Nephron (organoid): Measurements from ENCODE around the gene SPATS2.

Experiments used
- H3K27ac Mint-ChIP-seq, 3 experiments: 2 replicates each; pipeline ENCODE4 v1.8.0; 2020; ENCODE audit warnings: mixed read lengths in 3 of 3, mild to moderate bottlenecking in 2 of 3, moderate library complexity in 1 of 3
- H3K27me3 Mint-ChIP-seq: 2 replicates; pipeline ENCODE4 v1.8.0; 2021; ENCODE audit warnings: low read depth, mild to moderate bottlenecking, moderate library complexity, mixed read lengths
- H3K36me3 Mint-ChIP-seq: 2 replicates; pipeline ENCODE4 v1.8.0; 2020; ENCODE audit warnings: low read depth, mixed read lengths
- H3K4me1 Mint-ChIP-seq: 2 replicates; pipeline ENCODE4 v1.8.0; 2020; ENCODE audit warnings: mixed read lengths
- H3K4me3 Mint-ChIP-seq, 3 experiments: 2 replicates each; pipeline ENCODE4 v1.8.0; 2020; ENCODE audit warnings: mild to moderate bottlenecking in 3 of 3, mixed read lengths in 3 of 3, moderate library complexity in 2 of 3
- H3K9me3 Mint-ChIP-seq: 2 replicates; pipeline ENCODE4 v1.8.0; 2020; ENCODE audit warnings: mixed read lengths
- TF ChIP-seq, protein P1 (sequence below), 3 experiments: fragments of 200-600 bp; sonication (generic); IDR thresholded peaks; one replicate each; pipeline ENCODE4 v1.5.0; 2021; ENCODE audit warnings: antibody characterized with exemption in 3 of 3; ENCODE audit not compliant: unreplicated experiment in 3 of 3

SPATS2 gene

DNA sequence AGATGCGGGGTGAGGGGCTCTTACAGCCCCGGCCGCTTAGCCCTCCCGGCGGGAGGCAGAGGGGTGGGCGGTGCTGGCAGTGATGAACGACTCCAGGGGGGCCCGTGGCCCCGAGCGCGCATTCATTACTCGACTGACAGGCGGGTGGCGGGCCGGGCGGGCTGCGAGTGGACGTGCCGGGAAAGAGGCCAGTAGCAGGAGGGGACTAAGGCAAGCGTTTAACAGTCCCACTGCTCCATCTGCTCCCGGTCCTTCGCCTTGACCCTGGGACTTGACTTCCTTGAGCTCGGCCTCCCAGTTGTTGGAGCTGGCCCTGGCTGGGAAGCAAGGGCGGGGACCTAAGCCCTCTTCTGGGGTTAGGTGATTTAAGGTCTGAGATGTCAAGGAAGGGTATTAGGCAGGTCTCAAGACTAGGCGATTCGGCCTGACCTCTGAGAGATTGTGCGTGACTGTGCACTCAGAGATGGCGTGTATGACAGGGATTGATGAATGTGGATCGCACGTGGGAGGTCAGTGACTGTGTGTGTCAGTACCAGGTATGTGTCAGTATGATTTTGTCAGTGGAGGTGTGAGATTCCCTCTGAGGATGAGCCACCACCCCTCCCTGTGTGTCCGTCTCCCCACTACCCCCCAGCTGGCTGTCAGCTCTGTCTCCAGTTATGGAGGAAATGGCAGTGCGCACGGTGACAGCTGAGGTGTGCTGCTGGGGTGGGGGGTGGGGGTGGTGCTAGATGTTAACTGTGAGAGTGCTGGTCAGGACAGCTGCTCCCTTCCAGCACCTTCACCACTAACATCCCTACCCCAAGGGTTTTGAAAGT, 24.1 kb upstream of the SPATS2 start:
- peak overlapping the region; percentile 55 to 83 (median 76) for H3K4me3 Mint-ChIP-seq
- H3K27ac Mint-ChIP-seq: peak overlapping the region; percentile 22 to 64 (median 61)
- no peaks in the 10 kb centered on the region for H3K9me3 Mint-ChIP-seq
- H3K36me3 Mint-ChIP-seq: no peaks in the 10 kb centered on the region
- H3K27me3 Mint-ChIP-seq: peaks cover 96% of the 10 kb centered on the region
- peaks cover 67% of the 10 kb centered on the region for H3K4me1 Mint-ChIP-seq
- TF ChIP-seq, protein P1, sequence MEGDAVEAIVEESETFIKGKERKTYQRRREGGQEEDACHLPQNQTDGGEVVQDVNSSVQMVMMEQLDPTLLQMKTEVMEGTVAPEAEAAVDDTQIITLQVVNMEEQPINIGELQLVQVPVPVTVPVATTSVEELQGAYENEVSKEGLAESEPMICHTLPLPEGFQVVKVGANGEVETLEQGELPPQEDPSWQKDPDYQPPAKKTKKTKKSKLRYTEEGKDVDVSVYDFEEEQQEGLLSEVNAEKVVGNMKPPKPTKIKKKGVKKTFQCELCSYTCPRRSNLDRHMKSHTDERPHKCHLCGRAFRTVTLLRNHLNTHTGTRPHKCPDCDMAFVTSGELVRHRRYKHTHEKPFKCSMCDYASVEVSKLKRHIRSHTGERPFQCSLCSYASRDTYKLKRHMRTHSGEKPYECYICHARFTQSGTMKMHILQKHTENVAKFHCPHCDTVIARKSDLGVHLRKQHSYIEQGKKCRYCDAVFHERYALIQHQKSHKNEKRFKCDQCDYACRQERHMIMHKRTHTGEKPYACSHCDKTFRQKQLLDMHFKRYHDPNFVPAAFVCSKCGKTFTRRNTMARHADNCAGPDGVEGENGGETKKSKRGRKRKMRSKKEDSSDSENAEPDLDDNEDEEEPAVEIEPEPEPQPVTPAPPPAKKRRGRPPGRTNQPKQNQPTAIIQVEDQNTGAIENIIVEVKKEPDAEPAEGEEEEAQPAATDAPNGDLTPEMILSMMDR (IDR thresholded peaks at IDR 0.05; ENCODE audit: unreplicated experiment in 3 of 3): no peak

DNA sequence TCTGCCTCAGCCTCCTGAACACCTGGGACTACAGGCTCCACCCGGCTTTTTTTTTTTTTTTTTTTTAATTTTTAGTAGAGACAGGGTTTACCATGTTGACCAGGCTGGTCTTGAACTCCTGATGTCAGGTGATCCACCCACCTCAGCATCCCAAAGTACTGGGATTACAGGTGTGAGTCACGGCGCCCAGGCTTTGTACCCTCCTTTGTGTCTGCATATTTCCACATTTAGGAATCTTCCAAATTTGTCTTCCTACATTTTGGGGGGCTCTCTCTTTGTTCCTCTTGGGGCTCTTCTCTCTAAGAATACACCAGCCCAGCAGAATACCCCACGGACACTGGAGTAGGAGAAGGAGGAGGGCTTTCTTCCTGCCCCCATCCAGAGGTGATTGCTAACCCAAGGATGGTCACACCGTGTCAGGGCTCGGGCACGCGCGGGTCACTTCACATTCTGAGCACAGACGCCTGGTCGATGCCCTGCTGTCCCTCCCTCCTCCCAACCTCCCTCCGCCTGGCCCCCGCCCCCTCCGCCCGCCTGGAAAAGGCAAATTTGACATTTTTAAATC, 22.7 kb upstream of the SPATS2 start:
- H3K36me3 Mint-ChIP-seq: no peaks in the 10 kb centered on the region
- no peak overlapping the region for H3K27ac Mint-ChIP-seq
- TF ChIP-seq, protein P1 (IDR thresholded peaks at IDR 0.05; ENCODE audit: unreplicated experiment in 3 of 3): no peak
- H3K4me3 Mint-ChIP-seq: peak overlapping the region; percentile 14 to 67 (median 57)
- H3K4me1 Mint-ChIP-seq: peaks cover 57% of the 10 kb centered on the region
- no peaks in the 10 kb centered on the region for H3K9me3 Mint-ChIP-seq
- H3K27me3 Mint-ChIP-seq: peaks cover 97% of the 10 kb centered on the region

DNA sequence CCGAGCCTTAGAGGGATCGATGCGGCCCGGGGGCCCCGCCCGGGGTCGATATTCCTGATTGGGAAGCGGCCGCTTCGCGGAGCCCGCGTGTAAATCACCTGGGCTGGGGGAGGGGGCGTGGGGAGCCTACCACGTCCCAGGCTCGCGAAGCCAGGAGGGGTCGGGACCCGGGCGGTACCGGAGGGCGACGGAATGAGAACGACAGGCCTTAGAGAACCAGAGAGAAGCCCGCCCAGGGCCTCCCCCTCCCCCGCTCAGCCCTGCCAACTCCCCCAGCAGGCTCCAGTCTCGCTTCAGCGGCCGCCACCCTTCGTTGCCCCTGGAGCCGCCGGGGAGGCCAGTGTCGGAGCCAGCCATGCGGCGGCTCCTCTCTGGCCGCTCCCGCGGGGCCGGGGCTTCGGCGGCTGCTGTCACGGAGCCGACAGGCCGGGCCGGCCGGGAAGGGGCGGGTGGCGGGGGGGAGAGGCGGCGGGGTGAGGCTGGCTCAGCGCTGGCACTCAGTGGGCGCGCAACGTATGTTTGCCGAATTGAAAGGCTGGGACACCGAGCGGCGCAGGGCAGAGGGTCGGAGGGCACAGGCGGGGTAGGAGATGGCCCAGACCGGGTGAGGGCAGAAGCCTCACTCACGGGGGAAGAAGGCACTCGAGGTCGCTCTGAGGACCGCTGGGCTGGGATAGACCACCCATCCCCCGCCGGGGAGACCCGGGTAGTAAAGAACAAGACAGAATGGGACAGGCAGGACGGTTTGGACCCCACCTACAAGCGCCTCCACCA, 22.0 kb upstream of the SPATS2 start:
- peaks cover 97% of the 10 kb centered on the region for H3K27me3 Mint-ChIP-seq

DNA sequence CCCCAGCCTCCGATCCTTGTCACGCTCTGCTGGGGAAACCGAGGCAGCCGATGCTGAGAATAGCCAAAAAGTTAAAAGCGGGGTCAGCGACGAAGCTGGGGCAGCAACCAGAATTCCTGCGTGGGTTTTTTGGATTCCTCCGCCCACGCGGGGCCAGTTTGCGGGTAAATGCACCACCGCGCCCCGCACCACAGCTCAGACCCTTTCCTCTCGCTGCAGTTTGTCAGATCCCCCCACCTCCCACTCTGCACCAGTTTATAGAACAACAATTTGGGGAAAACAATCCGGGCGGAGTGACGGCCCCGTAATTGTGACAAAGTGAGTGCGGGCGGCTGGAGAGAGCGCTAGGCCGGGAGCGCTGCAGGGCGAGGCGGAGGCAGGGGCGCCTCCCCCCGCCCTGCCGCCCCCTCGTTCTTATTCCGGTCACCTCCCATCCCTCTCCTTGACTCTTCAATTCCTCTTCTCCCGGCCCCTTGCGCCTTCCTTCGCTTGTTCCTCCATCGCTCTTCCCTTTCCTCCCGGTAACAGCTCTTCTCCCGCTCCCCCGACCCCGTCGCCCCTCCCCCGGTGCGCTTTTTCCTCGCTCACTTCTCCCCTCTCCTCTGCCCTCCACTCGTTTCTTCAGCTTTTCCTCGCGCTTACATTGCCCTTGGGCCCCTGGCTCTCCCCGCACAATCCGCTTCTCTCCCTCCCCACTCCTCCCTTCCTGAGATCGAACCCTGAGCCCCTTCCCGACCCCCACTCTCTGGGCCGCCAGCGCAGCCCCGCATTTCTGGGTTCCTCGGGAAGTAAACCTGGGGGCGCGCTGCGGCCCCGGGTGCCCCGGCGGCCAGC, 21.2 kb upstream of the SPATS2 start:
- no peaks in the 10 kb centered on the region for H3K36me3 Mint-ChIP-seq
- TF ChIP-seq, protein P1 (IDR thresholded peaks at IDR 0.05; ENCODE audit: unreplicated experiment in 3 of 3): no peak
- peak overlapping the region; percentile 65 to 77 (median 76) for H3K27ac Mint-ChIP-seq
- H3K4me1 Mint-ChIP-seq: peaks cover 42% of the 10 kb centered on the region
- H3K4me3 Mint-ChIP-seq: peak overlapping the region; percentile 82 to 85 (median 85)
- no peaks in the 10 kb centered on the region for H3K9me3 Mint-ChIP-seq
- peaks cover 97% of the 10 kb centered on the region for H3K27me3 Mint-ChIP-seq

More for the DNA sequence above, 22.0 kb upstream of the SPATS2 start:
- H3K4me3 Mint-ChIP-seq: peak overlapping the region; percentile 82 to 85 (median 85)
- TF ChIP-seq, protein P1 (IDR thresholded peaks at IDR 0.05; ENCODE audit: unreplicated experiment in 3 of 3): no peak
- no peaks in the 10 kb centered on the region for H3K36me3 Mint-ChIP-seq
- peak overlapping the region; percentile 65 to 77 (median 76) for H3K27ac Mint-ChIP-seq
- peaks cover 50% of the 10 kb centered on the region for H3K4me1 Mint-ChIP-seq
- no peaks in the 10 kb centered on the region for H3K9me3 Mint-ChIP-seq

DNA sequence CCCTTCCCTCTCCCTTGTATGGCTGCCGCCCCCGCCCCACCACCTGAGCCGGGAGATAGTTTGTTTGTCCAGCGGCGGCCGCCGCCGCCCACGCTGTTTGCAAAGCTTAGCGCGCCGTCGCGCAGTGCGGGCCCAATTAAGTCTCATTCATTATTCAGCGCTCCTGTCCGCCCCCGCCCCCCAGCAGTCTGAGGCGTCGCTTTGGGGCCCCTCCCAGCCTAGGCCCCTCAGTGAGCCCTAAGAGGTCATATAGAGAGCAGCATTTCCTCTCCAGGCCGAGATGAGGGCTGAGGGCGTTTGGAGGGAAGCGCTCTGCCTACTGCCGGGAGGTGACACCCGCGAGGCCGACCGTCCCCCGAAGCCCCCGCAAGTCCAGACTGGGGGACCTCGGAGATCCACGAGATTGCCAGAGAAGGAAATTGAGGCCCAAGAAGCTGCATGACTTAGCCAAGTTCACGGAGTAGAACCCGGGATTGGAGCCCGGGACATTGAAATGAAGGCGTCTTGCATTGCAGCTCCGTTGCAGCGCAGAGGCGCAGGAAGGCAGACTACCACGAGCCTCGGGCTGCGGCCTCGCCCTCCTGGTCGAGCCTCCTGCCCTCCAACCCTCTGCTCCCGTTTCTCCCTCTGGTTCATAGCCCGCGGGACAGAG, 20.5 kb upstream of the SPATS2 start, which contains the start of gene DNAJC22:
Gene DNAJC22 (plus strand): TSS at position 230 of the 652 bp plus-strand sequence. CDS start 1,985 bp downstream, outside the sequence.
- peak within 1 kb of the TSS; percentile 82 to 85 (median 85) for H3K4me3 Mint-ChIP-seq
- H3K9me3 Mint-ChIP-seq: no peaks in the 10 kb centered on the region
- H3K4me1 Mint-ChIP-seq: peaks cover 40% of the 10 kb centered on the region
- peaks cover 97% of the 10 kb centered on the region for H3K27me3 Mint-ChIP-seq
- TF ChIP-seq, protein P1 (IDR thresholded peaks at IDR 0.05; ENCODE audit: unreplicated experiment in 3 of 3): no peak
- H3K27ac Mint-ChIP-seq: peak within 1 kb of the TSS; percentile 65 to 94 (median 77)
- no peaks in the 10 kb centered on the region for H3K36me3 Mint-ChIP-seq
